ENCODE results near the gene CD7.

DNA sequence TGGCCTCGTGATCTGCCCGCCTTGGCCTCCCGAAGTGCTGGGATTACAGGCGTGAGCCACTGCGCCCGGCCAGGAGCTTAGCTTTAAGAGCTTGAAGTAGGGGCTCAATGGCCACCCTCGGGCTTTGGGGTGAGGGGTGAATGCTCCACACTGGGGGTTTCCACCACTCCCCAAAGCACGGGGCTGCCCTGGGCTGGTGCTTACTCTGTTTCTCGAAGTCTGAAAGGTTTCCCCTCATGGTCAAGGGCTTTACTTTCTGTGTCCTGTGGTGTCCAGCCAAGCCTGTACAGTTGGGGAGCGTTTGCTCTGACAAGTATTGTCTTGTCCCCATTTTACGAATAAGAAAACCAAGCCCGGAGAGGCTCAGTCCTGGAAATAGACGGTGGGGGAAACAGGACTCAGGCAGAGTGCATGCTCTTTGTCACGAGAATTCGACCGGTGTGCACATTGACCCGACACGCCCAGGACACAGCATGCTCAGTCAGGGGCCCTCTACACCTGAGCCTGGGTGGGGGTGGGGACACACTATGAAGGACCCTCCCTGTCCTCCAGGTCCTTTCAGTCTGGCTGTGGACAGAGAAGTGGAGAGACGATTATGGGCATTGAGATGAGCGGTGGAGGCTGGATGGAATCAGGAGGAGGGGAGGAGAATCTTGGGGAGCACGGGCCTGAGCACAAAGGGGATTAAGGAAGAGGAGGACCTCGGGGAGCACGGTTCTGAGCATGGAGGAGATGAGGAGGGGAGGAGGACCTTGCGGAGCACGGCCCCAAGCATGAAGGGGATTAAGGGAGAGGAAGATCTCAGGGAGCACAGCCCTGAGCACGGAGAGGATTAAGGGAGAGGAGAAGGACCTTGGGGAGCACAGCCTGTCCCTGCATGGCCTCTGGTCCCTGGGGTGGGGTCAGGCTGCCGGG is 7.5 kb downstream of the CD7 start:
- TF ChIP-seq CTCF (IDR thresholded peaks at IDR 0.05; ENCODE audit: low read length): no peak
- no peak for TF ChIP-seq EZH2 (IDR thresholded peaks at IDR 0.05; ENCODE audit: borderline replicate concordance, low read length)

All from OCI-LY1 (cell line).